ENCODE measurements around the gene C20orf202.
A peak's percentile ranks its signal among the peaks of the same experiment; 100 is the strongest.

C20orf202 gene

DNA sequence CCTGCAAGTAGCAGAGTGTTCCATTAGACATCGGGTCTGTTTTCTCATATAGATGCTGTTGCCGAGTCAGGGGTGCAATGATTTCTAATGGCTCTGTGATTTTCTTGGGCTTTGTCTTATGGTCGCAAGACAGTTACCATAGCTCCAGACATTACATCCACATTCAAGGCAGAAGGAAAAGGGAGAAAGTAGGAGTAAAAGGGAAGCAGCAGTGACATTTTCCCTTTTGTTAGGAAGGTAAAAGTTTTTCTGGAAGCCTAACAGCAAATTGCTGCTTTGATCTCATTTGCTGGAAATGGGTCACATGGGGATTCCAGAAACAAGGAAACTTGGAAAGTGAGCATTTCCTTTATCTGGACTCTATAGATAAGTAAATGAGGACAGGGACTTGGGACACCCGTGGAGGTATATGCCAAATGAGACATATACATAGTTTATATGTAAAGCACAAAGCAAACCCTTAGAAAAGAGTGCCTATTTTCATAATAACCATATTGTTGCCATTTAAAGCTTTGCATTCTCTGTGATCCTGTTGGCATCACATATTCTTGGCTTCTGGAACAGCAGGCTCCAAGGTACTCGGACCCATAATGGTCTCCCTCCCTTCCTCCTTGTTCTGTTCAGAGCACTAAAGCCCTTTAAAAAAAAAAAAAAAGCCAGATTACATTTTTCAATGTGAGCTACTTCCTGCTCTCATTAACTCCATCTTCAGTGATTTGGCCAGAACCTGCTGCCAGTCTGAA lies at the start of gene C20orf202:
Gene C20orf202, plus strand, starts transcription at position 693 of the 743 bp plus-strand sequence. CDS start 132 bp downstream, outside the sequence.
- no peak for DNase-seq (ENCODE audit: low read depth)

DNA sequence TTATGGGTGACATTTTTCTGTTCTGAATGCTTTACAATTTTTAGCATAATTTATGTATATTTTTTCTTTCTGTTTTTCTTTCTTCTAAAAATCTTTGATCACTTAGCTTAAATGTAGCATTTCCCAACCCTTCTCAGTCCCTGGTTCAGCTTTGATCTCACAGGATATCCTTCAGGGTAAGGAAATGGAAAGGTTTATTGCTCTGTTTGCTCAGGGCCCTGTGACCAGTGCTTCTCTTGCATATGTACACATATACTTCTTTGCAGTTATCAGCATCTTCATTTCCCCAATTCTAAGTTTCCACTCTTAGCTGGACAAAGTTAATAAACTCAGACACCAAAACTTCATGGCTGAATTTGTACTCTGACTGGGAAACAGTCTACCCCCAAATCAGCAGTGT lies 49.0 kb upstream of the C20orf202 start:
- no peak for DNase-seq (ENCODE audit: low read depth)

DNA sequence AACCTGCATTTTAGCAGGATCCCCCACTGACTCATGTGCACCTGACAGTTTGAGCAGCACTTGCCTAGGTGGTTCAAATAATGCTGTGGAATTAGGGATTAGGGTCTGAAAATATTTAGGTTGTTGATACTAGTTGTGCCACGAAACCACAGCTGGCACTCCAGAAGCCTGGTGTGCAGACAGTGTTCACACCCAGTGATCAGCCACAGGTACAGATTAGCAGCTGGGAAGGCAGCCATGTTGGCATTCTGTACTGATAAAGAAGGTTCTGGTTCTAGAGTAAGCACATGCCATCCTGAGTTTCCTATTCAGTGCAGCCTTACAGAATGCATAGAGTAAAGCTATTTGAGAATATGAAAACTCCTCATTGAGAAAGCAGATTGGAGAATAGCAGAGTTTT lies 48.6 kb upstream of the C20orf202 start:
- DNase-seq (ENCODE audit: low read depth): no peak

DNA sequence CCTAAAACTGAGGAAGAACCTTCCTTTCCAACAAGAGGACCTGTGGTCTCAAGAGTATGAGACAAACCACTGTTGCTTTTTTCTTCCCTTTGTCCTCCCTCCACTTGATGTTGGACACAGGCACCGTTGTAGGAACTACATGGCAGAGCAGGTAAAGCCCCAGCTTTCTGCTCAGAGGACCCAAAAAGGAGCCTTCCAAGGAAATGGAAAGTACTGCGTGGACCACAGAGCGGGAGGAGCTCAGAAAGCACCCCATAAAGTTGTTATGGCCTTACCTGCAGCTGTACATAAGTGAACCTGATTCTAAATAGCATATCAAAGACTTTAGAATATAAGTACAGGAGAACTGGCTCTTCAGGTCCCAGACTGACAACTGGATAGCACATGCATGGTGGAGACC lies 47.9 kb upstream of the C20orf202 start:
- no peak for DNase-seq (ENCODE audit: low read depth)

DNA sequence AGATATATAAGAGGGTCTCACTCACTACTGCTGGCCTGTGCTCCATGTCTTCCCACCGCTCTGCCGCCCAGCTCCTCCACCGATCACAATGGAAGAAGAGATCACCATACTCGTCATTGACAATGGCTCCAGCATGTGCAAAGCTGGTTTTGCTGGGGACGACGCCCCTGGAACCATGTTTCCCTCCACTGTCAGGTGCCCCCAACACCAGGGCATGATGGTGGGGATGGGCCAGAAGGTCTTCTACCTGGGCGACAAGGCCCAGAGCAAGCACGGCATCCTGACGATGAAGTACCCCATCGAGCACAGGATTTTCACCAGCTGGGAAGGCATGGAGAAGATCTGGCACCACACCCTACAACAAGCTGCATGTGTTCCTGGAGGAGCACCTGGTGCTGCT lies 42.8 kb upstream of the C20orf202 start:
- DNase-seq (ENCODE audit: low read depth): no peak

DNA sequence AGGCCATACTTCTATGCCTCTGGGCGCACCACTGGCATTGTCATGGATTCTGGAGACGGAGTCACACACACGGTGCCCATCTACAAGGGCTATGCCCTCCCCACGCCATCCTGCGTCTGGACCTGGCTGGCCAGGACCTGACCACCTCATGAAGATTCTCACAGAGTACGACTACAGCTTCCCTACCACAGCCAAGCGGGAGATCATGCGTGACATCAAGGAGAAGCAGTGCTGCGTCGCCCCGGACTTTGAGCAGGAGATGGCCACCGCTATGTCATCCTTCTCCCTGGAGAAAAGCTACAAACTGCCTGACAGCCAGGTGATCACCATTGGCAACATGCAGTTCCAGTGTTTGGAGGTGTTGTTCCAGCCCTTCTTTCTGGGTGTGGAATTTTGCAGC lies 42.3 kb upstream of the C20orf202 start:
- DNase-seq (ENCODE audit: low read depth): no peak

DNA sequence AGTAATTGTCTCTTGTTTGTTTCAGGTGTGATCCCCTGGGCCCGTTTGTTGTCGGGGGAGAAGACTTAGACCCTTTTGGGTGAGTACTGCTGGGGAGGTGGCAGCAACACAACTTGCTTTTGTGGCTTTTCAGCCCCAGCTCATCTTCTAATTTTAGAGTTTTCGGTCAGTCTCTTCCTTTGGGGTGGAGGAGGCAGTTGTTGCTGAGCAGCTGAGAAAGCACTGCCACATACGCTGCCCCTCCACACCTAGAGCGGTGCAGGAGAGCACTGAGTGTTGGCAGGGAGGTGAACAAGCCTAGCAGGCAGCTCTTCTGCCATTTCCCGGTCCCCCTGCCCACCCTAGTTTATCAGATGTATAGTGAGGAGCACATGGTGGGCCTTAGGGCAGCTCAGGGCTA lies 40.1 kb upstream of the C20orf202 start:
- no peak for DNase-seq (ENCODE audit: low read depth)

DNA sequence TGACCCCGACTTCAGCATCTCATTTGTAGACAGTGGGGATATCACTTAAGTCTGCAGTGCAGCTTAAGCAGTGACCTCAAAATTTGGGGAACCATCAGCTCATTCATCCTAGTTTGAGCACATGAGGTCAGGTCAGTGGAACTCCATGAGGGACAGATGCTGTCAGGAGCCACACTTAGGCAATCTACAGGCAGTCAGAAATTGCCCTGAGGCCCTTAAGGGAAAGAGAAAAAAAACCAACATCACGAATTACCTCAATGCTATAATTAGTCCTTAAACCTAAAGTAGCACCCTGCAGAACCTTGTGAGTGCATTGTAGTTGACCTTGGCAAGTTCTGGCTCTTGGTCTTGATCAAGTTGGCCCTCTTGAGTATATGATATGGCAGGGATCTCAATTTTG lies 39.6 kb upstream of the C20orf202 start:
- no peak for DNase-seq (ENCODE audit: low read depth)

DNA sequence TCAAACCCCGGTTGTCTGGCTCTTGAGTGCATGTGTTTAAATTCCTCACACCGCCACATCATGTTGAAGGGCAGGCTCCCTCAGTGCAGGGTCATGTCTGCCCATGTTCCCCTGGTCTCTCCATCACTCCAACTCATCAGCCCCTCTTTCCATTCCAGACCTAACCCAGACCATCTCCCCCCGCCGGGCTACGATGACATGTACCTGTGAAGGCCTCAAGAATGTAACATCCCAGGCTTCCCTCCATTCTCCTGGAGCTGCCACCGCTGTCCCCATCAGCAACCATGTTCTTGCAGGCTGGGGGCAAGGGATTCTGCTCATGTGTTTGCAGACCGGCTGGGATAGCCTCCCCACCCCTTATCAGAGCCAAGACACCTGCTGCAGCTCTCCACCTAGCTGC lies 38.4 kb upstream of the C20orf202 start:
- DNase-seq (ENCODE audit: low read depth): no peak

DNA sequence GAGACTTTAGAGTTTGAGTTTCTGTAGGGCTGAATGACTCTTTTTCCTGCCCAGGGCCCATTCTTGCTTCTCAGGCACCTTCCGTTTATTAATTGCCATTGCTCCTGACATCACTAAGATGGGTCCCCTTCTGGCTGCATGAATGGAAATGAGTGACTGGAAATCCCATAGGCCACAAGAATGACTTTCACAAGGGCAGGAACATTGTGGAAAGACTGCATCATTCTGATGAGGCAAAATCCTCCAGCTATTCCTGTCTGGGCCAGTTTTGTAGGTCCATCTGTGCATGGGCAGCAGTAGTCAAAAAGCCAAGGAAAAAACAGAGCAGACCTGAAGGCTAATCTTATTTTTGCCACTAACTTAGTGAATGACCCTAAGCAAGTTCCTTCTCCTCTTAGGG lies 37.7 kb upstream of the C20orf202 start:
- DNase-seq (ENCODE audit: low read depth): no peak

DNA sequence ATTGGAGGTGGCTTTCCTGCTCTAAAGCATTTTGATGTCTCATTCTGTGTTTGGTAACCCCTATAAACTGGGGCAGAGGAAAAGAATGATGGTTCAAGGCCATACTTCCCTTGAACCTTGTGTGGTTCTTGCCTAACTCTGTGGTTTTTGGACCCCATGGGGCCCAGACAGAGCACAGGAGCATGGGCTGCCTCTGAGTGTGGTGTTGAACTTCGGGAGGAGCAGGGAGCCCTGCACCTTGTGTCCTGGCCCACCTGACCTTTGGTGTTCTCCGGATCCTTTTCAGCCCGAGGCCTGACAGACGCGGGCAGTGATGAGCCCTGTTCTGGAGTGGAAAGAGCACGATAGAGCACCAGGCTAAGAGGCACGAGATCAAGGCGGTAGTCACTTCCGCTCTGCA lies 37.3 kb upstream of the C20orf202 start:
- DNase-seq (ENCODE audit: low read depth): no peak

DNA sequence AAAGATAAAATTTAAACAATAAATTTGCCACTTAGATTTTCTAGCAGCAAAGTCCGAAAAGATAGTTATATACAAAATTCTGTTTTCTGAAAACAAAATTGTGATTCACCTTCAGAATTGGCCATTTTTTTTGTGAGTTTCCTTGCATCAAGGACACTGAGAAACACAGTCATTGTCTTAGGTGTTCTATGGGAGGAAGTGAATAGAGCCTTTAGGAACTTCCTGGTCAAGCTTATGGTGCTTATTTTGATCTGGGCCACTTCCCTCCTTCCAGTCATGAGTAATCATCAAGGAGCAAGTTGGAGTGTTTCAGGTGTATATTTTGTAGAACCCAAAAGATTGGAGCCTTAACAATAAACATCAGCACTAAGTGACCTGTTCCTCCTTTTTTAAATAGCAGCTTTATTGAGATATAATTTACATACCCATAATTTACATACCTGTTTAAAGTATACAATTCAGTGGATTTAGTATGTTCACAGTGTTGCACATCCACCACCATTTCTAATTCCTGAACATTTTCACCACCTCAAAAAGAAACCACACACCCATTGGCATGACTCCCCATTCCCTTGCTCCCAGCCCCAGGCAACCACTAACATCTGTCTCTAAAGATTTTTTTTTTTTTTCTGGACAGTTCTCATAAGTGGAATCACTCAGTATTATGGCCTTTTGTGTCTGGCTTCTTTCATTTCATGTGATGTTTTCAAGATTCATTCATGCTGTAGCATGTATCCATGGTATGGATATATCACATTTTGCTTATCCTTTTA lies 36.1 kb upstream of the C20orf202 start:
- DNase-seq (ENCODE audit: low read depth): no peak

DNA sequence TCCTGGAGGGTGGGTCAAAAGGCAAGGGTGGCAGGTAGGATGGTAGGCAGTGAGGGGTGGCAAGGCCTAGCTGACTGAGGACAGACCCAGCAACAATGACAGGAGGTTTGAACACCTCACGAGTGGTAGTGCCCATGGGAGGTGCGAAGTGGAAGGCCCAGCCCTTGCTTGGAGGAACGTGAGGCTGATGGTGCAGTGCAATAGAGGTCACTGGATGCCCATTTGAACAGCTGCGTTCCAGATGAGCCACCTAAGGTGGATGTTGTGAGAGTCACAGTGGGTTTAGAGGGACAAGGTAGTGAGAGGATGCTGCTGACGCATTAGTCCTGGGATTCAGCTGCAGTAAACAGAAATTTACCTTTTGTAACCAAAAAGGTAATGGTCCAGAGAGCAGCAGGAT lies 34.0 kb upstream of the C20orf202 start:
- no peak for DNase-seq (ENCODE audit: low read depth)

DNA sequence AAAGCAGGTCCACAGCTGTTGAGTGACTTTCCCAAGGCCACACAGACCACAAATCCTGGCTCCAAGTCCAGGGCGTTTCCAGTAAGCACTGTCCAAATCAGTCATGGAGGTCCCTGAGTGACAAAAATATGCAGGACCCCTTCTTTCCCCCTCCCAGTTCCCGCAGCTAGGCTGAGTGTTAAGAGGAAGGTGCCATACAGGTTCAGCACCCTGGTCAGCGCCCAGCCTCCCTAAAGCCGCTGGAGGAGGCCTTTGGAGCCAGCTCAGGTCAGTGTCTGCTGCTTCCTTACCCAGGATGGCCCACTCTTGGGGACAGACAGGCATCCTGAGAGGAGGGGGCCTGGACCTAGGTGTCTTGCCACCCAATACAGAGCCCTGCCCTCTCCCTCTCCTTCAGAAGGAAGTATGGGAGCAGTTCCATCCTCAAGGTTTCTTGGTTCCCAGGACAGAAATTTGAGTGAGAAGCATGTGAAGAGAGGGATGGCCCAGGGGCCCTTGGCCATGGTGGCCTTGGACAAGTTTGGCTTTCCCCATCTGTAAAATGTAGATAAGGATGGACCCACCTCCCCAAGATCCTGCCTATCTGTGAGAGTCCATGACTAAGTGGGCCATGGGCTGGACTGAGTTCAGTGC lies 31.7 kb upstream of the C20orf202 start:
- DNase-seq (ENCODE audit: low read depth): peak; percentile 60

DNA sequence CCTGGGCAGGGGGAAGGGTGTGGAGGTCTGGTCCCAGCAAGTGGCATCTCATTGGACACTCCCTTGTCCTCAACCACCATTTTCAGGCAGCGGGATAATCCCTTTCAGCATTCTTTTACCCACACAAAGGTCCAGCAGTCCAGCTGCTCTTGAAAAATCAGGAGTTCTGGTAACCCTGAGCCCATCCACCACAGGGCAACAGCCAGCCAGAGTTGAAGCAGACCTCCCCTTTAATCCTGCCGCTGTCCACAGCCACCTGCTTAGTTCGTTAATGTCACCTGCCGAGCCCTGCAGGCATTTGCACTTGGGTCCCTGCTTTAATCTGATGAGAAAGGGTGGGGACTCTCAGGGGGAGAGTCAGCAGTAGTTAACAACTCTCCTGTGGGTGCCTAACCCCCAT lies 29.6 kb upstream of the C20orf202 start:
- DNase-seq (ENCODE audit: low read depth): no peak

DNA sequence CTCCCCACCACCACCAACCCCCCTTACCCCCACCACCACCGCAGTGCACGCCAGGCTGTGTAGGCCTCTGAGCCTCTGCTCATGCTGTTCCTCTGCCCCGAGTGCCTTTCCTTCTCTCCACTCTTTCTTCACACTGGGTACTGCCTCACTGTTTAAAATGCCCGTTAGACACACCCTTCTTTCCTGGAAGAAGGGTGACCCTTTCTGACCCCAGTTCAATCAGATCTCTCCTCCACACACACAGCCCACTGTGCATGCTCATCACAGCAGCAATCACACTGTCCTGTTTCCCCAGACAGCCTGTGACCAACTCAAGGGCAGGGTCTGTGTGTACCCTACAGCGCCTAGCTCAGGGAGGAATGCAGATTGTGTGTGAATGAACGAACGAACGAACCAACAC lies 28.5 kb upstream of the C20orf202 start:
- DNase-seq (ENCODE audit: low read depth): no peak

DNA sequence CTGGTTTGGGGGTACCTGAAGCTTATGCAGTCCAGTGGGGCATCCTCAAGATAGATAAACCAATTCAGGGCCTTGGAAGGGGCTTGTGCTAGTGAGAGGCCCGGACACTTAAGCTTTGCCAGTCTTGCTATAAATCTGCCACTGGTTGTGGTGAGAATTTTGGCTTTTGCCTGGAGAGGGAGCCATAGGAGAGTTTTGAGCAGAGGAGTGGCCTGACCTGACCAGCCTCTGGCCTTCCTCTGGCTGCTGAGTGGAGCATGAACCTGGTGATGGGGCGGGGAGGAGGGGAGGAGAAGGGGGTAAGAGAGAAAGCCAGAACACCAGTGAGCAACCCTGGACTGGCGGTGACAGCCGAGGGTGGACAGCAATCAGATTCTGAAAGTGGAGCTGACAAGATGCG lies 25.6 kb upstream of the C20orf202 start:
- peak; percentile 20 for DNase-seq (ENCODE audit: low read depth)

DNA sequence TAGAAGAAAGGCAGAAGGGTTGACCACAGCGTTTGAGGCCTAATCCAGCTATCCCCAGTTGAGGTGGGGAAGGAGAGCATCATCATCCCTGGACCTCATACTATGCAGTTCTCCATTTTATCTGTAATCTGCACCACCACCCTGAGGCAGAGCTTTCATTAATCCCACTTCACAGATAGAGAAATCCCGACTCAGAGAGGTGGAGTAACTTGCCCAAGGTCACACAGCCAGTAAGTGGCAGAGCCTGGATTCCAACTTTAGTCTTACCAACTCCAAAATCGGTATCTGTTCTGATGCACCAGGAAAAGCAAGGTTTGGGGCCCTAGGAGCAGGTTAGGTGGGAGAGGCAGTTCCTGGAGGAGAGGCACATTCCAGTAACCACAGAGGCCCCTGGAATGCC lies 25.2 kb upstream of the C20orf202 start:
- DNase-seq (ENCODE audit: low read depth): no peak

DNA sequence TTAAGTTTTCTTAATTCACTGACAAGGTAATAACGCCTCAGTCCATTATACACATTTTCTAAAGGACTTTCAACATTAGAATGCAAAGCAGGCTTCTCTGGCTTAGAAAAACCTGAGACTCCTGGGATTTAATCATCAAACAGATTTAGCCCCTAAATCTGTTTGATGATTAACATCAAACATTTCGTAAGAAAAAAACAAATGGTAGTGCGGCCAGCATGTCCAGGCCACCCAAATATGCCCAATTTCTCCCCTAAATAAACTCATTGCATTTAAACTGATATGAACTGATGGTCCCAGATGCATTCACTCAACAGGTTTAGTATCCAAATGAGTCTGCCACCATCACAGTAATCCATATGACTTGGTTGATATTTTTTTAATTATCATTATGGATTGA lies 24.6 kb upstream of the C20orf202 start:
- DNase-seq (ENCODE audit: low read depth): no peak

DNA sequence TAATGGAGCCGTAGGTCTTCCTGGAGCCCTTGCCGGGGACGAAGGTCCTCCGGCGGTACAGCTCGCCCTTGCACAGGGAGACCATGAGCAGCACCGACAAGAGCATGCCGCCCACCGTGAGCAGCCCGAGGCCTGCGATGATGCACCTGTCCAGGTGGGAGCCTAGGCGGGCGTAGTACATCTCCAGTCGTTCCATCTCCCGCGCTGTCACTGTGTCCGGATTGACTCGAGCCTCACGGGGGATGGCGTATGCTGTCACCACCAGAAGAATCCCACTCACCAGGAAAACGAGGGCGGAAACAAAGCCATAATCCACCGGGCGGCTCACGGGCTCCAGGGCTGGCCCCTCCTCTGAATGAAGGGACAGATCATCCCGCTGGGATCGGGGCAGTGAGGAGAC lies 22.3 kb upstream of the C20orf202 start:
- no peak for DNase-seq (ENCODE audit: low read depth)

DNA sequence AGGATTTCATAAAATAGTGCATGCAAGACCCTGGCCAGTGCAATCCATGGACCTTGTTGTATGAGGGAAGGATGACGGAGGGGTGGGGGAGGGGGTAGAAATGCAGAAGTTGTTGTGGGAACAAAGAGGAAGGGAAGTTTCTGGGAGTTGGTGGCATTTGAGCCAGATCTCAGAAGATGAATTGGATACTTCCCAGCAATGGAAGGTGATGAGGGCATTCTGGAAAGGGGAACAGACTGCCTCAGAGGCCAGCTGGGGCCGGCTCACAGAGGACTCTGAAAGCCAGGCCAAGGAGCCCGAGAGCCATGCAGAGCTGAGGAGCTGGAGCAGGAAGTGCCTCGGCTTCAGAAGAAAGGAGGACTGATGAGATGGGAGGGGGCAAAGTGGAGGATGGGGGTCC lies 21.1 kb upstream of the C20orf202 start:
- DNase-seq (ENCODE audit: low read depth): no peak

DNA sequence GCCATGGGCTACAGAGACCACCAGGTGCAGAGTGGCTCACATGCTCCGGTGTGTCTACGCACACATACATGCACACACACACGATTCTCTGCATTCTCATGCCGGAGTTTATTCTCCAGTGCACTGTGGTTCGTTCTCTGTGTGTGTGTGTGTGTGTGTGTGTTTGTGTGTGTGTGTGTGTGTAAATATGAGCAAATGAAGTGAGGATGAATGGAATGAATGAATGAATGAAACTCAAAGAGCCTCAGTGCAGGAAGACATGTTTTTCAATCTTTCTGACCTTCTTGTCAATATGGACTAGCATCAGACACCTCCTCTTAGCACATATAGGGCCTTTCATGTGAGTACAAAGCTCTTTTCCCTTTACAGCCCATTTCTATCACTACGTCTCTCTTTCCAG lies 20.1 kb upstream of the C20orf202 start:
- no peak for DNase-seq (ENCODE audit: low read depth)

DNA sequence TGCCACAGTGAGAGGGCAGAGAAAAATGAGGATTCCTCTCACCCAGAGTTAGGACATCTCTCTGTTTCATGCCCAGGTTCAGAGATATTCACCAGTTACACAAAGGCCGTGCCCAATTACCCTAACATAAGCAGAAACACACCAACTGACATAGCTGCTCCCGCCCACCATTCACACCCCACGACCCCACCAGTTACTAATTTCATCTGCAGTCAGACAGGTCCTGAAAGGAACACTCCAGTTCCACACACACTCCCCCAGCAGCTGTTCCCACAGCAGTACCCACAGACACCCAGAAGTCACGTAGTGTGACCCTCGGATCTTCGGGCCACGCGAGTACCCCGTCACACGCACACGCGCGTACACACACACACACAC lies 19.0 kb upstream of the C20orf202 start:
- no peak for DNase-seq (ENCODE audit: low read depth)
